Left renal cortex interstitium (tissue), 4 donors: ENCODE data around the gene ONECUT2. TPM values are rescaled to one million over a fixed set of nuclear protein-coding genes. Genes with fewer than 3 reads are reported as not detected.

Experiments
- DNase-seq, 4 donors: peaks; one replicate each; pipeline ENCODE4 v3.0.0-alpha.2; 2013; ENCODE audit warnings: low read depth in 4 of 4, low spot score in 2 of 4, missing footprints in 1 of 4
- polyA plus RNA-seq, 4 donors: library from polyadenylated mRNA; unstranded; fragments of 120-200 nt; gene quantifications; one replicate each; pipeline ENCODE4 v1.2.1, GENCODE V29; 2013; ENCODE audit not compliant: insufficient read length in 4 of 4

ONECUT2 gene
- polyA plus RNA-seq, 4 donors: 0.06 to 0.13 (median 0.12) TPM

DNA sequence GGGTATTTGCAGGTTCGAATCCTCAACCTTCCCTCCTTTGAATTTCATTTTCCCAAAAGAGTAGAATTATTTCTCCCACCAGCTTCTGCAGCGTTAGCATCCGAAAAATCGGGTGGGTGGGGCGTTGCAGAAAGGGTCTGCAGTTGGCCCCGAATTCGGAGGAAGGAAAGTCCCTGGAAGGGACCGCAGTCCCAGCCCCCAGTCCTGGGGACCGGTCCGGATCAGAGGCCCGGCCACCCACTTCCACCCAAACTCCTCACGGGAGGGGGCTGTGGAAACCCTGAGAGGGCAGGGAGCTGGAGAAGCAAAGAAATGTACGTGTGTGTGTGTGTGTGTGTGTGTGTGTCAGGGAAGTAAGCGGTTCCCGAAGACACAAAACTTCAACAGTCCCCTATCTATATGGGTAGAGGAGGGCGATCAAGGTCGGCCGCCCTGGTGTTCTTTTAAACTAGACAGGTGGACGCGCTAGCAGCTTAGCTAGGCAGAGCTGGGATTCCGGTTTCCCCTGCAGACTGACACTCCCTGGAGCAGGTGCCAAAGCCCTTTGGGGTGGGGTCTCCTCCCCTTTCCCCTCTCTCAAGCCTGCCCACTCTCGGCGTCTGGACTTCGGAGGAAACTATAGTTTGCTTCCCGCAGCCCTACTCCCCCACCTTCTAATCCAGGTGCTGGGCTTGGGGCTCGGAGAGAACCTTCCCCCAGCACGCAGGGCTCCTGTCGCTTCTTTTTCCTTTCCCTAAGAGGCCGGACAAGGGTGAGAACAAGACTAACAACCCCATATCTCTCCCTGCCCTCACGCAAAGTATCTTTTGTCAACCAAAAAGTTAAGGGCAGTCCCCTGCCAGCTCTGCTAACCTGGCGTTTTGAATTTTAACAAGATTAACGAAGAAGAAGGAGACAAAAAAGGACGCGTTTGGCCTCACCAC, 4.8 kb upstream of the ONECUT2 start:
- DNase-seq: no peak

DNA sequence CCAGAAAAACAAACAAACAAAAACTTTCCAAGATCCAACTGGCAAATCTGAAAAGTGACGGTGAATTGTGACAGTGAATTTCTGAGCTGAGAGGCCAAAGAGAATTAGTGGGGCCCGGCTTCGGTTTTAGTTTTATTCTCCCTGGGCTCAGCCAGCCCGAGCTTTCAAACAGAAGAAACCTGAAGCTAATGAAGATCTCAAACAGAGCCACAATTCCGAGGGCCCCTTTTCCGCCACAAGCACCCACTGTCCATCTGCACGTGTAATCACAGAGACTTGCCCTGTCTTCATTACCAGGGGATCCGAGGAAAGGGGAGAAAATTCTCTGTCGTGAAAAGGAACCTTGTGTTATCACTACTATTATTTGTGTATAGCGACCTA, 4.2 kb upstream of the ONECUT2 start:
- DNase-seq: no peak

DNA sequence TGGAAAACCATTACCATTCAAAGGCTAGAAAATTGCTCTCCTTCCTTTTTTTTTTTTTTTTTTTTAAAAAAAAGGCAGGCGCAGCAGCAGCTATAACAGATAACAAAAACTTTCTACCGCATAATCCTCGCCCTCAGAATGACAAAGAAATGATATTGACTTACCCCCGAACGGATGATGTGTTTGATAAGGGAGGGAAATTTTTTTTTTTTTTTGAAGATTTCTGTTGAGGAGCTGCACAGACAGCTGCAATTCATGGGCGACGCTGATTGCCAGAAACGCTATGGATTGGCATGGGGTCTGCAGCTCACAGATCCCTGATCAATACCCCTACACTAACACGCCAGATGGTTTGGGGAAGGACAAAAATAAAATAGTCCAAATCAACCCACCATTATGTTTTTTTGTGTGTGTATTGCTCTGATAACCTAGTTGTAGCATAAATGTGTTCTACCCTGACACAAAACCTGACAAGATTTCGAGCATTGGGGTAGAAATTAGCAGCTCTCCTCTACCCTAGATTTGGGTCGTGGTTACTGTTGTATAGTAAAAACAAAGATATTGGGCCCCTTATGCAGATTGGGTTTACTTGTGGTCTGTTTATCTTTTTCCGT, 3.6 kb upstream of the ONECUT2 start:
- no peak for DNase-seq

DNA sequence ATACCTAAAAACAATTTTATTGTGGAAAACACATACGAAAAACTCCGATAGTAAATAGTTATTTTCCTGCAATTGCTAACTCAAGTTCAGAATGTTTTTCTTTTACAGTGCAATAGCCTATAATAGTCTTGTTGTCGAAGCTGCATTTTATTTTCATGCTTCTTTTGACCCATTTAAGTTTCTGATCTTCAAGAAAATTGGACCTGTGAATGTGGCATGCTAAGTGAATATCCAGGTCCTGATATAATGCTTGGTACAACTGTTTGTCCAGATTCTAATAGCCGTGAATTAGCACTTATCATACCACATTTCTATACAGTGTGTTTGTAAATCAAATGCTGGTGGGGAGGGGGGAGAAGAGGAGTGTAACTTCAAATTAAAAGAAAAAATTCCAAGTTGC, 3.0 kb upstream of the ONECUT2 start:
- DNase-seq: no peak

DNA sequence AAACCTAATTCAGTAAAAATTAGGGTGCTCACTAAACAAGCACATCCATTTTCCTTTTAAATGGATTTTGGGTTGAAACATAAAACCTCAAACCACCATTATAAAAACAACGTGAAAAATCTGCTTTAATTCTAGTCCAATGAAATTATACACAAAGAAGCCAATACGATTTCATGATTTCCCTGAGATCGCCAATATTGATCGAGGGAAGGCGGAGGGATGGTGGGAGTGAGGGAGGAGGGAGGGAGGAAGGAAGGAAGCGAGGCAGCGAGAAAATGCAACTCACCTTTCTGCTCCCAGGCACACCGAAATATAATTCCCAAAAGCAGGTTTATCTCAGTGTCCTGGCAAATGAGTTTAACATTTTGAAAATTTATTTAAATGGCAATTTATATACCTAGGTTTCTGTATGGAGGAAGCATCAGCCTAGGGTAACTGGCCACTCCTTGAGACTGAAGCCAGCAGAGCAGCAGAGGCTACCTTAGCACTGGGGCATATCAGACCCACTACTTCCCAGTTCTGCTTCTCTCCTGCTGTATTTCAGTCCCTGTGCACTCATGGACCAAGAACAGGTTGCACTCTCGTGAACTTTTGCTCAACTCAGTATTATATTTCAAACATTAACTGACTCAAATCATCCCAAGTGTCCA, 2.3 kb upstream of the ONECUT2 start:
- no peak for DNase-seq

DNA sequence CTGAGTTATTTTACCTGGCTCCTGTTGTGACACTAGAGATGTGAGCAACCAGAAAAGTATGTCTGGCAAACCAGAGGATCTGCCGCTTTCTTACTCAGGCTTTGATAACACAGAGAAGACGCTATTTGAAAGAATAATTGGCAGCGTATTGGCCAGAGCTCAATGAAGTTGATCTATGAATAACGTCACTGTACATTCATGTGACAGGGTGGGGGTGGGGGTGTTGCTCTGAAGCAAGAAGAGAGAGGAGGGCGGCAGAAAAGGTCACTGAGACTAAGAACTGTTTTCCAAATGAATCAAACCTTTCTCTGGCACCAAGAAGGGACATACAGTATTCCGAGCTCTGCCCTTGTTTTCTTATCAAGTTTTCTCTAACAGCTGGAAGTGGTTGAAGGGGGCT, 1.7 kb upstream of the ONECUT2 start:
- no peak for DNase-seq

DNA sequence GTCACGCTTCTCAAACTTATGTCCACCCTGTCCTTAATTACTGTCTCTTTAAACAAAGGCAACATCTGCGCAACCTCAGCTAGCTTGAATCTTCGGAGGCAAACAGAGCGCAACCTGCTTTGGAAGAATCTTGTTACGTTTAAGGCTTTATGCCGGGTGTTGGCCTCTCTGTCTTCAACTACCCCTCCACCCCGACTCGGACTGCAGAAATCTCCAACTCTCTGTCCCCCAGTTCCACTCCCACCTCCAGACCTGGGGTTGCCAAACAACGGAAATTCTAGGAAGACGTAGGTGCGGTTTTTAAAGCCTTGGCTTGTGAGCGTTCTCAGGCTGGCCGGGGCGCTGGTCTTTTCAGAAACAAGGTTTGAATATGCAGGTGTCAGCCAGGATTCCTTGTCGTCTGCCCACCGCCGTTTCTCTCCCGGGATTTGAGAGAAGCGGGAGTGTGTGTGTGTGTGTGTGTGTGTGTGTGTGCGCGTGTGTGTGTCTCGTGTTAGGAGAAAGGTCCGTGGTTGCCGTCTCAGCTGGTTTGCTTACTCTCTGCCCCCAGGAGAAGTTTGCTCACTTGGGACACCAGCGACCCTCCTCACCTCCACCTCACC, 1.1 kb upstream of the ONECUT2 start:
- no peak for DNase-seq

DNA sequence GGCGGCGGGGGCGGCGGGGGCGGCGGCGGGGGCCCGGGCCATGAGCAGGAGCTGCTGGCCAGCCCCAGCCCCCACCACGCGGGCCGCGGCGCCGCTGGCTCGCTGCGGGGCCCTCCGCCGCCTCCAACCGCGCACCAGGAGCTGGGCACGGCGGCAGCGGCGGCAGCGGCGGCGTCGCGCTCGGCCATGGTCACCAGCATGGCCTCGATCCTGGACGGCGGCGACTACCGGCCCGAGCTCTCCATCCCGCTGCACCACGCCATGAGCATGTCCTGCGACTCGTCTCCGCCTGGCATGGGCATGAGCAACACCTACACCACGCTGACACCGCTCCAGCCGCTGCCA, 644 bp downstream of the ONECUT2 start:
- DNase-seq: no peak

DNA sequence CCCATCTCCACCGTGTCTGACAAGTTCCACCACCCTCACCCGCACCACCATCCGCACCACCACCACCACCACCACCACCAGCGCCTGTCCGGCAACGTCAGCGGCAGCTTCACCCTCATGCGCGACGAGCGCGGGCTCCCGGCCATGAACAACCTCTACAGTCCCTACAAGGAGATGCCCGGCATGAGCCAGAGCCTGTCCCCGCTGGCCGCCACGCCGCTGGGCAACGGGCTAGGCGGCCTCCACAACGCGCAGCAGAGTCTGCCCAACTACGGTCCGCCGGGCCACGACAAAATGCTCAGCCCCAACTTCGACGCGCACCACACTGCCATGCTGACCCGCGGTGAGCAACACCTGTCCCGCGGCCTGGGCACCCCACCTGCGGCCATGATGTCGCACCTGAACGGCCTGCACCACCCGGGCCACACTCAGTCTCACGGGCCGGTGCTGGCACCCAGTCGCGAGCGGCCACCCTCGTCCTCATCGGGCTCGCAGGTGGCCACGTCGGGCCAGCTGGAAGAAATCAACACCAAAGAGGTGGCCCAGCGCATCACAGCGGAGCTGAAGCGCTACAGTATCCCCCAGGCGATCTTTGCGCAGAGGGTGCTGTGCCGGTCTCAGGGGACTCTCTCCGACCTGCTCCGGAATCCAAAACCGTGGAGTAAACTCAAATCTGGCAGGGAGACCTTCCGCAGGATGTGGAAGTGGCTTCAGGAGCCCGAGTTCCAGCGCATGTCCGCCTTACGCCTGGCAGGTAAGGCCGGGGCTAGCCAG, 1.2 kb downstream of the ONECUT2 start:
- no peak for DNase-seq

DNA sequence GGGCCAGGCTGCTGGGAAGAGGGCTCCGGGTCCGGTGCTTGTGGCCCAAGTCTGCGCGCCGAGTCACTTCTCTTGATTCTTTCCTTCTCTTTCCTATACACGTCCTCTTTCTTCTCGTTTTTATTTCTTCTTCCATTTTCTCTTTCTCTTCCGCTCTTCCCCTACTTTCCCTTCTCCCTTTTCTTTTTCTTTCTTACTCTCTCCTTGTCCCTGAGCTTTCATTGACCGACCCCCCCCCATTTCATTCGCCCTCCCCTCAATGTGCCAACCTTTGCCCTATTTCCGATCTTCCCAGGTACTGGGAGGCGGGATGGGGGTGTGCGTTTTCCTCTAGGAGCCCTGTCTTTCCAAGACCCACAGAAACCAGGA, 1.8 kb downstream of the ONECUT2 start:
- DNase-seq: no peak

DNA sequence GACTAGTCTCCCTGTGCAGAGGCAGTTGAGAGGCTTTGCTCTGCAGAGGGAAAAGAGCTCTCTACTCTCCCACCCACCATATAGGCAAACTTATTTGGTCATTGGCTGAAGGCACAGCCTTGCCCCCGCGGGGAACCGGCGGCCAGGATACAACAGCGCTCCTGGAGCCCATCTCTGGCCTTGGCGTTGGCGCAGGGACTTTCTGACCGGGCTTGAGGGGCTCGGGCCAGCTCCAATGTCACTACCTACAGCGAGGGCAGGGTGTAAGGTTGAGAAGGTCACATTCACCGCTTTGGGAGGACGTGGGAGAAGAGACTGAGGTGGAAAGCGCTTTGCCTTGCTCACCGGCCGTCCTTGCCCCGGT, 2.2 kb downstream of the ONECUT2 start:
- no peak for DNase-seq

DNA sequence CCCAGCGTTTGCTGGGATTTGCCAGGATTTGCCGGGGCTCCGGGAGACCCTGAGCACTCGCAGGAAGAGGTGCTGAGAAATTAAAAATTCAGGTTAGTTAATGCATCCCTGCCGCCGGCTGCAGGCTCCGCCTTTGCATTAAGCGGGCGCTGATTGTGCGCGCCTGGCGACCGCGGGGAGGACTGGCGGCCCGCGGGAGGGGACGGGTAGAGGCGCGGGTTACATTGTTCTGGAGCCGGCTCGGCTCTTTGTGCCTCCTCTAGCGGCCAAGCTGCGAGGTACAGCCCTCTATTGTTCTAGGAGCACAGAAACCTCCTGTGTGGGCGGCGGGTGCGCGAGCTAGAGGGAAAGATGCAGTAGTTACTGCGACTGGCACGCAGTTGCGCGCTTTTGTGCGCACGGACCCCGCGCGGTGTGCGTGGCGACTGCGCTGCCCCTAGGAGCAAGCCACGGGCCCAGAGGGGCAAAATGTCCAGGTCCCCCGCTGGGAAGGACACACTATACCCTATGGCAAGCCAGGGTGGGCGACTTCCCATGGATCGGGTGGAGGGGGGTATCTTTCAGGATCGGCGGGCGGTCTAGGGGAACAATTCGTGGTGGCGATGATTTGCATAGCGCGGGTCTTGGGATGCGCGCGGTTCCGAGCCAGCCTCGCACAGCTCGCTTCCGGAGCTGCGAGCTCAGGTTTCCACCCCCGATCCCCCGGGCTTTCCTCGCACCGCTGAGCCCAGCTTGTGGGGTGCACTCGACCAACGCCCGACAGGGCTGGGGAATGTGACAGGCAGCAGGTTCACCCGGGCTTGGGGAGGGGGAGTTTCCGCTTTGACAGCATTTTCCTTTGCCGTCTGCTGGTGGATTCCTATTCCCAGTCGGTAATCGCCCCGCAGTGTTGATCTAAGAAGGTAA, 2.8 kb downstream of the ONECUT2 start:
- no peak for DNase-seq

DNA sequence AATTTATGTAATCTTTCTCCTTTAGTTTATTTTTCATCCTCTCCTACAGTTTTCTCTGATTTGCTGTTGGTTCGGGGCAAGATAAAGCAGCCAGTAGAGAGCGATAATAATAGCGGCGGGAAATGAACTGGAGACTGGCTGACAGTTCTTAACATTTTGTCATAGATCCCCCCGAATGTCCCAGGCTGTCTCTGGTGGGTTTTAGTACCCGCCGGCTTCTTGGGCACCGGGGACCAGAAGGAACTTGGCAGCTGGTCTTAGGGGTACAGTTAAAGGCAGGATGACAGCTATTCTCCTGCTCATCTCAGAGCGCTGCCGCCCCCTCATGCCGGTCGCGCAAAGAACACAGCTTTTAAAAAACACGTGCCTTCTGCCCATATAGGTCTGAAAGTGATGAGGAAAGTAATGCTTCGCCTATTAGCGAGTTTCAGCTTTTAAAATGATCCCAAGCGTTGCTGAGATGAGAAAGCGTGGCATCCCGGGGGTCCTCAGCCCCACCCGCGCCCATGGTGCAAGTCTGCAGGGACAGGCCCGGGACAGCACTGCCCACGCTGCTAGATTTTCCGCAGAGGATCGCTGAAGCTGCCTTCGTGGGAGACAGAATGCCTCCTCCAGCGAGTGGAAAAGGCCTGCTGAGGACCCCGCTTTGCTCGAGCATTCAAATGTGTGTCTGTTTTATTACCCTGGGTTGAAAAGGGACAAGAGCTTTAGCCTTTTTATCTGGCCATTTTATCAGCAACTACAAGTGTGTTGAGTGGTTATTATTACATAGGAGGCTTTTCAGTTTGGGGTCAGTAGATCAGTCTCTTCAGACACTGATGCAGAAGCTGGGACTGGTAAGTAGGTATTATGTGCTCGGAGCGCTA, 3.8 kb downstream of the ONECUT2 start:
- no peak for DNase-seq

DNA sequence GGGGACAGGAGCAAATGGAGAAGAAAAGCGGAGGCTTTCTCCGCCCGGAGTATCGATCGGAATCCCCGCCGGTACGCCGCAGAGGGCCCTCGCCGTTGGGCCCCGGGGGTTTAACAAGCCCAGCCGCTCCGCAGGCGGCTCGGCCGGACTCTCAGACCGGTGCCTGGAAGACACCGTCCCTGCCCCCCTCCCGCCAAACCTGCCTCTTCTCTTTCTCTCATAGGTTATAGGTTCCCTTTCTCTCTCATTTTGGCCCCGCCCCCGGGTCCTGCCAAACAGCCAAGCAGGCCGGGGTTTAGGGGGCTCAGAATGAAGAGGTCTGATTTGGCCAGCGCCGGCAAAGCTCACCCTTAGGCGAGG, 4.4 kb downstream of the ONECUT2 start:
- no peak for DNase-seq

DNA sequence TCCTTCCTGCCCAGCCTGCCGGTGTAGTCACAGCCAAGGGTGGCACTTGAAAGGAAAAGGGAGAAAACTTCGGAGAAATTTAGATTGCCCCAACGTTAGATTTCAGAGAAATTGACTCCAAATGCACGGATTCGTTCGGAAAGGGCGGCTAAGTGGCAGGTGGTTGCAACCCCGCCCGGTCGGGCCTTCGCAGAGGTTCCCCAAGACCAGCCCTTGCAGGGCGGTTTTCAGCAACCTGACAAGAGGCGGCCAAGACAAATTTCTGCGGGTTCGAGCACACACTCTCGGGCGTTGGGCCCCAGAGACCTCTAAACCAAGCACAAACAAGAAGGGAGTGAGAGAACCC, 4.8 kb downstream of the ONECUT2 start:
- no peak for DNase-seq

DNA sequence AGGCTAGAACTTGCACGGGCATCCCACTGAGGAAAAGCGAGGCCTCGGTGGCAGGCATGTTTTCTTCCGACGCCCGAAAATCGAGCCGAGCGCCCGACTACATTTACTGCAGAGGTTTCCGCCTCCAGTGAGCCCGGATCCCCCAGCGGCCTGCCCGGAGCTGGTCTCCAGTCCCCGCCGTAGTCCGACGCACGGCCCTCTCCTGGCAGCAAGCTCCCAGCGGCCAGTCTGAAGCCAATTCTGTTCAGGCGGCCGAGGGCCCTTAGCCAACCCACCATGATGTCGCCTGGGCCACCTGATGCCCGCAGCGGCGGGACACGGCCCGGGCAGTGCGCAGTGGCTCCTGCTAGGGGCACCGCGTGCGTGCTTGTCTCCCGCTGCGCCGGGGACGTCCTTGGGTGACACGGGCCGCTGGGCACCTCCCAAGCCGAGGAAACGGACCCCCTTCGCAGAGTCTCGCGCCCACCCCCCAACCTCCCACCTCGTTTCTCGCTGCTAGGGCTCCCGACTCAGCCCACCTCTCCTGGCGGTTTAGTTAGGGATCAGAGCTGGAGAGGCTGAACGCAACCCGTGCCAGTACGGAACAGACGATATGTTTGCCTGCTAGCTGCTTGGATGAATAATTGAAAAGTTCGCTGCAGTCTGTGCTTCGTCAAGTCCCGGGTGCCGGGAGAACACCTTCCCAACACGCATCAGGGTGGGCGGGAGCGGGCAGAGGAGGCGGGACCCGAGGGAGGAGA, 5.3 kb downstream of the ONECUT2 start:
- no peak for DNase-seq

DNA sequence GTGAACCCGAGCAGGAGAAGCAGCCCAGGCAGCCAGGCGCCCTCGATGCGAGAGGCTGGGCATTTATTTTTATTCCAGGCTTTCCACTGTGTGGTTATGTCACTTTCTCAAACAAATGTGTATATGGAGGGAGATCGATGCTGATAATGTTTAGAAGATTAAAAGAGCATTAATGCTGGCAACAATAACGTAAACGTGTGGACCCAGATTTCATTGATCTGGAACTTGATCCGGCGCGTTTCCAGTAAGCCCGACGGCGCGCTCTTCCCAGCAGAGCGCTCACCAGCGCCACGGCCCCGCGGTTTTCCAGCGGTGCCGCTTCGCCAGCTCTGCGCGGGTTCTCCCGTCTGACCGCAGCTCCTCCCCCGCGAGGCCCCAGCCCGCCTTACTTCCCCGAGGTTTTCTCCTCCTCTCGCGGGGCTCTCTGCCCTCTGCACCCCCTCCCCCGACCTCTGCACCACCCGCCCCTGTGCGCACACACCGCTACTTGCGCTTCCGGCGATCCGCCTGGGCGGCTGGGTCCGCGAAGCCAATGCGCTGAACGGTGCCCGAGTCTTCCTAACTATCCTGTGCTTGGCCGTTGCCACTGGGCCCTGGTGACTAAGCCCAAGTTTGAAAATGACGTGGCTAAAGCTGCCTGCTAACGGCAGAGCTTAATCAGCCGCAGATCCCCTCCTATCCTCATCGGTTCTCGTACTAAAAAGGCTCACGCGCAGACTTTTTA, 6.1 kb downstream of the ONECUT2 start:
- no peak for DNase-seq

DNA sequence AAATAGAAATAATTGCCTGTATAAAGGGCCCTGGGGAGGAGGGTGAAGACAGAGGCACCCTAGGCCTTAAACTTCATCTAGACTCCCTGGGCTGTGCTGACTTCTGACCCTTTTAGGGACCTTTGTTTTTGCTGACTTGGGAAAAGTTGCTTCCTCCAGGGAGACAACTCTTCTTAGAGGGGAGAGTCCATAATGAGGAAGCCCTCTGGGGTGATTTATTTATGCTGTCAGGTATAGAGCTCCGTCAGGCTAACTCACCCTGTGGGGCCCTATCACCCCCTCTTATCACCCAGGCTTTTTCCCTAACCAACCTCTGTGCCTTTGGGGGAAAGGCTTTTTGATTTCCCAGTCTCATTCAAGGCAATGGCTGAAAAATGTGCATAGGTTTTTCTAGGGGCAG, 8.1 kb downstream of the ONECUT2 start:
- DNase-seq: no peak
